NCI-H748 treated with DMSO at 0.1 percent for 48 hours (cell line): ENCODE results near the gene FBXL4.
A peak's percentile ranks its signal among the peaks of the same experiment; 100 is the strongest.

Source experiments
- DNase-seq: peaks from one replicate; lab custom pipeline; 2025; lab: John Stamatoyannopoulos, UW

Gene FBXL4

GRCh38 chr6:98838032-98838431 is 109.7 kb downstream of the FBXL4 start:
- no peak for DNase-seq

- DNase-seq = no peak
Observed at GRCh38 chr6:98836962-98837944, 110.5 kb downstream of the FBXL4 start.

- peak; percentile 73 for DNase-seq
Observed at GRCh38 chr6:98836025-98836961, 111.5 kb downstream of the FBXL4 start.

- DNase-seq = no peak
Observed at GRCh38 chr6:98835149-98836024, 112.4 kb downstream of the FBXL4 start.

GRCh38 chr6:98834060-98835031 is 113.4 kb downstream of the FBXL4 start, which contains the start of gene POU3F2:
TSS of gene POU3F2 (plus strand) at chr6:98834574. CDS start at chr6:98834874, 300 bp downstream.
- peak; percentile 97 for DNase-seq

- DNase-seq = no peak
Observed at GRCh38 chr6:98833307-98834059, 114.3 kb downstream of the FBXL4 start.

- DNase-seq = peak; percentile 65
Observed at GRCh38 chr6:98833057-98833306, 114.8 kb downstream of the FBXL4 start.

- DNase-seq = peak; percentile 58
Observed at GRCh38 chr6:98832284-98833056, 115.3 kb downstream of the FBXL4 start.

GRCh38 chr6:98831959-98832283 is 115.8 kb downstream of the FBXL4 start:
- DNase-seq = no peak

GRCh38 chr6:98831057-98831958 is 116.4 kb downstream of the FBXL4 start:
- DNase-seq = peak; percentile 60

GRCh38 chr6:98830146-98830545 is 117.6 kb downstream of the FBXL4 start:
- DNase-seq = no peak

GRCh38 chr6:98828941-98829411 is 118.8 kb downstream of the FBXL4 start:
- DNase-seq = peak; percentile 83

GRCh38 chr6:98828211-98828788 is 119.4 kb downstream of the FBXL4 start:
- no peak for DNase-seq

- DNase-seq = no peak
Observed at GRCh38 chr6:98827295-98828159, 120.2 kb downstream of the FBXL4 start.

- DNase-seq = no peak
Observed at GRCh38 chr6:98825600-98826230, 122.0 kb downstream of the FBXL4 start.
